Stimulated activated CD4-positive, alpha-beta T cell treated with anti-CD3 and anti-CD28 coated beads, Interleukin-2, amount 100 ng/mL, for 48 hours (primary cell): ENCODE measurements around the gene KLF6.

Experiments used
- DNase-seq, 2 donors: peaks; one replicate each; pipeline ENCODE4 v3.0.0-alpha.2; 2020

The KLF6 gene

DNA sequence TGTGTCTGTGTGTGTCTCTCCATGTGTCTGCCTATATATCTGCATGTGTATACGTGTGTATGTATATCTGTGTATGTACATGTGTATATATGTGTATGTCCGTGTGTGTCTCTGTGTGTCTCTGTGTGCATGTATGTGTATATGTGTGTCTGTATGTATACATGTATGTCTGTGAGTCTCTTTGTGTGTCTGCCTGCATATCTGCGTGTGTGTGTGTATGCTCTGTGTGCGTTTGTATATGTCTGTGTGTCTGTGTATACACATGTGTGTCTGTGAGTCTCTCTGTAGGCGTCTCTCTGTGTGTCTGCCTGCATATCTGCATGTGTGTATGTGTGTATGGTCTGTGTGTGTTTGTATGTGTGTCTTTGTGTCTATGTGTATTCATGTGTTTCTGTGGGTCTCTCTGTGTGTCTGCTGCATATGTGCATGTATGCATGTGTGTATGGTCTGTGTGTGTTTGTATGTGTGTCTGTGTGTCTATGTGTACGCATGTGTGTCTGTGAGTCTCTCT is 23.7 kb upstream of the KLF6 start:
- DNase-seq, result no peak

- DNase-seq, result no peak
These were observed 23.0 kb upstream of the KLF6 start for GRCh38 chr10:3807928-3808496.

GRCh38 chr10:3807211-3807927 is 22.4 kb upstream of the KLF6 start:
- no peak for DNase-seq

- DNase-seq, result no peak
These were observed 21.6 kb upstream of the KLF6 start for GRCh38 chr10:3806603-3807002.

- DNase-seq, result no peak
These were observed 20.9 kb upstream of the KLF6 start for GRCh38 chr10:3805791-3806461.

- no peak for DNase-seq
These were observed 20.3 kb upstream of the KLF6 start for GRCh38 chr10:3805201-3805790.

- DNase-seq, result no peak
These were observed 19.1 kb upstream of the KLF6 start for GRCh38 chr10:3803927-3804741.

DNA sequence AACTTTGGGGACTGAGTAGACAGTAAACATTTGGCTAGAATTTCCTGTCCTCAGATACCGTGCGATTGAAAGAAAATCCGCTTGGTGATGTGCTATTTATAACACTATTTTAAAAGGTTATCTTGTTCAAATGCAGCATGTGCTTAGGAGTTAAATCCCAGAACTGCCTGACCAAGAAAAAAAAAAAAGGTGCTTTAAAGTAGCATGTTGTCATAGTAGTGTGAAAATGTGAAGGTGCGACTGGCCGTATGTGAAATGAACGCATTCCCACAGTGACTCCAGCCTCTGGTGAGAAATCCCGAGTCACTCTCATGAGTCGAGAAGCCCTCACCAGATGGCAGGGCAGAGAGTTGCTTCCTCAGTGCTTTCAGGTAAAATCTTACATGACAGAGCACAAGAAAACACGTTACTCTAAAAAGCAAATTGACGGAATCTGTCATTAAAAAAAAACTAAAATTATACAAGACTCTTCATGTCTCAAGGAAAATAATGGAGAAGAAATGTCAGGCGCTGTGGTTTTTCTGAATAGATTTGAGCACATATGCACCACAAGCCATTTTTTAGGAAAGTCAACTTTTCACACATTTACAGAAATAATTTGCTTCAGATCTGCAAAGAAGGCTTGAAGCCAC is 18.4 kb upstream of the KLF6 start:
- no peak for DNase-seq

DNA sequence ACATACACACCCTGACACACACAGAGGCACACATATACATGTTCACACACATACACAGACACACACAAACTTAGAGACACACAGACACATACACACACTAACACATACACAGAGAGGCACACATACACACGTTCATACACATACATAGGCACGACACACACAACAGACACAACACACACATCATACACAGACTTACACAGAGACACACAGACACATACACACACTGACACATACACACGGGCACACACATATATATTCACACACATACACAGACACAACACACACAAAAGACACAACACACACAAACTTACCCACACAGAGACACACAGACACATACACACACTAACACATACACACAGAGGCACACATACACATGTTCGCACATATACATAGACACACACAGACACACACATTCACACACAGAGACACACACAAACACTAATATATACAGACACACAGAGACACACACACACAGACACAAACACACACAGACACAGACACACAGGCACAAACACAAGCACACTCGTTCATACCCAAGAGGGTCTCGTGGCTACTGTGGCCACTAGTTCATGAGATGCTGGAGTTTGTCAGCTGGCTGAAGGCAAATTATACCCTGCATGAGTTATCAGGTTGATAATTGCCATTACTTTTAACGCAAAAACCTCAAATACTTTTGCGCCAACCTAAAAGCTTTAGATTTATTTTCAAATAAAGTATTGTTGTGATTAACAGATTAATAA is 17.7 kb upstream of the KLF6 start:
- no peak for DNase-seq

DNA sequence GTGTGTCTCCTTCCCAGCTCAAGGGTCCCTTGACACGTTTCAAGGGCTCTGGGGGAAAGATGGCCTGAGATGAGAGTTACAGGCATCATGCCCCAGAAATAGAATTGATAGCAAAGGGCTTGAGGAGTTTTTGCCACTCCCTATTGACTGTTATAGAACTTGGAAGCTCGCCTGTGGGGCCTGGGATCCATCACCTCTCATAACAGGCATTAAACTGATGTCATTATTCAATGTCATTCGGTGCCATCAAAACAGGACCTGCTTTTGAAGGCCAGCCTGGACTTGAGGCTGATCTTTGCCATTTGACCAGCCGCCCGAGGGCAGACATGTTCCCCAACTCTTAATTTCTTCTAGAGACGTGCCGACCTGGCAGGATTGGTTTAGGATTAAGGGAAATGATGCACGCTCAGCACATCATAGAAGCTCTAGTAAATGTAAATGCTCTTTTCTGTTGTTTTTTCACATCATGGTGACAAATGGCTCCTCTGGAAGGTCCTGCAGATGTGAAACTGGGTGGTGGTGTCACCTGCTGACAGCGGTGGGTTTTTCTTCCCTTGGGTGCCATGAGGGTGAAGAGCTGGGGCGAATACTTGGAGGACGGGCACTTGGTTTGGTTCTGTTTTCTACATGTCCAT is 16.7 kb upstream of the KLF6 start:
- no peak for DNase-seq

- no peak for DNase-seq
These were observed 15.6 kb upstream of the KLF6 start for GRCh38 chr10:3800586-3800985.

DNA sequence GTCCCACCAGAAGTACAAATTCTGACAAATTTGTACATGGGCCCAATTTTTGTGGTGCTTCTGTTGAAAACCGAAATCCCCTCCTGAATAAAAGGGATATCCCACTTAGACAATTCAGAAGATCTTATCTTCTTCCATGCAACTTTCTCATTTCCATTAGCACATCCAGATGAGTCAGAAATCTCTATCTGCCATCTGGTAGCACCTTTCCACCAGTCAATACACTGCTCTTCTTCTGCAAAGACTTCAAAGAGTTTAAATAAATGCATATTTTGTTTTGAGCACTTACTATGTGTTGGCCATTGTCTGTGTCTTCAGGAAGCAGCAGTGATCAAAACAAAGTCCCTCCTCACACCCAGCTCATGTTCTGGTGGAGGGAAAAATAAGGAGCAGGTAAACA is 12.7 kb upstream of the KLF6 start:
- no peak for DNase-seq

DNA sequence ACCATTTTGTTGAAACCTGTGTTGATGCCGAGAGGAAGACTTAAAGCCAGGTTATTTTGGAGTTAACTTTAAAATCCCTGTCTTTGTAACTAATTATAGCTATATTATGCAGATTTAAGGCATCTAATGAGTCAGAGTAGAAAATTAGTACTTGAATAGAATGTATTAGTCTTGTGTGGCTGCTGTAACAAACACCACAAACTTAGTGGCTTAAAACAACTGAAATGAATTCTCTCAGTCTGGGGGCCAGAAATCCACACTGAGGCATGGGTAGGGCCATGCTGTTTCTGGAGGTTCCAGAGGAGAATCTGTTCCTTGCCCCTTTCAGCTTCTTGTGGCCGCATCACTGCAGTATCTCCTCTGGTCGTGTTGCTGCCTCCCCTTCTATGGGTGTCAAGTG is 8.5 kb upstream of the KLF6 start:
- no peak for DNase-seq

- no peak for DNase-seq
These were observed 7.8 kb upstream of the KLF6 start for GRCh38 chr10:3792710-3793219.

DNA sequence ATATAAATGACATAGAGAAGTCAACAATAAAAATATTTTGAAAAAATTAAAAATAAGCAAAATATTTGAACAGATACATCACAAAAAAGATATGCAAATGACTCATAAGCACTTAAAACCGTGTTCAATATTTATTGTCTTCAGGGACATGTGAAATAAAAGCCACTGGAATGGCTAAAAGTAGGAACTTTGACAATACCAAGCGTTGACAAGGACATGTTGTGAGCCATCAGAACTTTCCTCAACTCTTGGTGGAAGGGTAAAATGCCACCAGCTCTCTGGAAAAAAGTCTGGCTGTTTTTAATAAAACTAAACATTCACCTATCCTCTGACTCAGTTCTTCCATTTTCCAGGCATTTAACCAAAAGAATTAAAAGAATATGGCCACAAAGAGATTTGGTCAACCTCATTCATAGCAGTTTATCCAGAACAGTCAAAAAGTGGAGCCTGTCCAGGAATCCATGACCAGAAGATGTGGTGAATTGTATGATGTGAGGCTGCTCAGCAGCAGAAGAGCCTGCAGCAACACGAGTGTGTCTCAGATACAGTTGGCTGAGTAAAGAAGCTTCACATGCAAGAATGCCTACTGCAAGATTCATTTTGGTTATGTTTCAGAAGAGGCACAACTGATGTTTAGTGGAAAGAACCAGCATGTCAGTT is 7.1 kb upstream of the KLF6 start:
- no peak for DNase-seq

DNA sequence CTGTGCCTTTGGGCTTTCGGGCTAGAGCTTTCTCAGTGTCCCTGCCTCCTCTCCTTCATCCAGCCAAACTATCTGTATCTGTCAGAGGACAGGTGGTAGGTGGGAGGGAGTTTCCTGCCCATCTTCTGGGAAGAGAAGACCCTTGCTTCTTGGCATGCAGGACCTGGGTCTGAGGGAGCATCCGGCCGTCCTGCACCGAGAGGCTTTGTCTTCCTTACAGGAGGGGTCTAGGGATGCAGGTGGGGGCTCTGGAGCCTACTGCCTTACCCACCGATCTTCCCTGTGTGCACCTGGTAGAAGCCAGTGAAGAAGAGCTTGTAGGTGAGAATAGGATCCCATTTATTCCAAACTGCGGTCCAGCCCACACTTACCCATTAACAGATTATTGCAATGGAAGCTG is 5.8 kb upstream of the KLF6 start:
- no peak for DNase-seq

GRCh38 chr10:3790272-3790671 is 5.3 kb upstream of the KLF6 start:
- no peak for DNase-seq

GRCh38 chr10:3789621-3790020 is 4.6 kb upstream of the KLF6 start:
- no peak for DNase-seq

- no peak for DNase-seq
These were observed 2.8 kb upstream of the KLF6 start for GRCh38 chr10:3787816-3788215.

- no peak for DNase-seq
These were observed 2.0 kb upstream of the KLF6 start for GRCh38 chr10:3787016-3787400.
